ENCODE results near the gene SHISA2. TPM values are rescaled to one million over a fixed set of nuclear protein-coding genes. Genes with fewer than 3 reads are reported as not detected.
A peak's percentile ranks its signal among the peaks of the same experiment; 100 is the strongest.

The SHISA2 gene
- total RNA-seq, 1 experiment from 2014 or later: 8.1 TPM

GRCh38 chr13:26037302-26037701 lies 14.5 kb downstream of the SHISA2 start:
- no peak overlapping the region for H2BK15ac ChIP-seq (ENCODE audit: low read depth, low read length)
- H2BK12ac ChIP-seq (ENCODE audit: insufficient read length, low read depth, low read length): no peak overlapping the region
- H2AFZ ChIP-seq (ENCODE audit: low read length): no peak overlapping the region
- Mint-ChIP-seq H3K4me3 (no peak overlapping the region), H3K9me3 (peaks cover 3 to 4% of the 10 kb centered on the region in 2 experiments; a peak in 4 of 5 replicates), H3K36me3 (ENCODE audit: insufficient read depth in 1 of 3, low read depth in 3 of 3) (peaks cover 4 to 6% (median 5%) of the 10 kb centered on the region in 3 experiments; a peak in 5 of 7 replicates), H3K27me3 (ENCODE audit: low read depth) (peaks cover 4% of the 10 kb centered on the region), H3K27ac (no peak overlapping the region), H3K4me1 (peaks cover 9 to 21% of the 10 kb centered on the region in 2 experiments)
- no peak overlapping the region for H4K91ac ChIP-seq (ENCODE audit: insufficient read length, low read depth, low read length)
- H4K20me1 ChIP-seq (ENCODE audit: control insufficient read depth, insufficient read depth, insufficient read length): no peaks in the 10 kb centered on the region
- no peak overlapping the region for H4K5ac ChIP-seq (ENCODE audit: insufficient read length, low read depth, low read length)
- no CpG with 5 or more reads among the region's 2 CpGs for WGBS (ENCODE audit: extremely low coverage, insufficient read length, low lambda C conversion rate)
- H3K9me3 ChIP-seq (ENCODE audit: control insufficient read depth, low read depth, low read length): no peaks in the 10 kb centered on the region
- H3K79me2 ChIP-seq (ENCODE audit: insufficient read depth, low read length): no peaks in the 10 kb centered on the region
- H3K23ac ChIP-seq (ENCODE audit: insufficient read length, low read depth, low read length): no peak overlapping the region
- H2BK5ac ChIP-seq (ENCODE audit: insufficient read length, low read length): no peak overlapping the region
- no peaks in the 10 kb centered on the region for H3K4me1 ChIP-seq (ENCODE audit: insufficient read depth, low read length)
- H3K9ac ChIP-seq (ENCODE audit: extremely low read depth, insufficient read length, low read length): no peak overlapping the region
- no peaks in the 10 kb centered on the region for H3K79me1 ChIP-seq (ENCODE audit: insufficient read depth, low read depth, low read length, poor library complexity, severe bottlenecking)
- H3K18ac ChIP-seq (ENCODE audit: insufficient read length, low read depth, low read length): no peak overlapping the region
- no peak overlapping the region for H3T11ph ChIP-seq (ENCODE audit: low read length)
- H2BK20ac ChIP-seq (ENCODE audit: low read depth, low read length, poor library complexity, severe bottlenecking): no peak overlapping the region
- no peak overlapping the region for H3K27ac ChIP-seq (ENCODE audit: insufficient read length, low read depth, low read length)
- H3K27me3 ChIP-seq (ENCODE audit: insufficient read depth, low read length): no peaks in the 10 kb centered on the region
- no peaks in the 10 kb centered on the region for H3K23me2 ChIP-seq (ENCODE audit: insufficient read length, low read depth, low read length, poor library complexity, severe bottlenecking)
- no peak overlapping the region for H3K4me2 ChIP-seq (ENCODE audit: insufficient read depth, insufficient read length, low read length)
- no peak overlapping the region for H3K14ac ChIP-seq (ENCODE audit: insufficient read depth, low read length)
- no peak overlapping the region for H3K56ac ChIP-seq (ENCODE audit: insufficient read length, low read depth, low read length)
- peak; percentile 96 for TF ChIP-seq CTCF (conservative IDR thresholded peaks at IDR 0.05)
- no peak overlapping the region for H4K8ac ChIP-seq (replicated peaks; ENCODE audit: insufficient read length, low read depth, low read length)
- H3K4ac ChIP-seq (ENCODE audit: low read depth, low read length): no peak overlapping the region
- H2BK120ac ChIP-seq (ENCODE audit: low read depth, low read length, poor library complexity, severe bottlenecking): no peak overlapping the region
- no peak overlapping the region for H2AK5ac ChIP-seq (ENCODE audit: insufficient read length, low read length)
- peak; percentile 85 for DNase-seq
